ENCODE measurements around the gene MVD. TPM values are rescaled to one million over a fixed set of nuclear protein-coding genes. Genes with fewer than 3 reads are reported as not detected.
A peak's percentile ranks its signal among the peaks of the same experiment; 100 is the strongest.

The MVD gene
- total and polyA plus RNA-seq, 2 of the 13 experiments (the other 11 are each of a cell fraction or from before 2014, with no cell fraction given): 28.1 to 187 TPM

GRCh38 chr16:88650749-88651275 lies 12.1 kb downstream of the MVD start, which contains the start of gene CYBA (continued):
- no peak for TF ChIP-seq ZFP36L1 (CRISPR knock-in tag; IDR thresholded peaks at IDR 0.05)
- TF ChIP-seq LRRFIP1 (CRISPR knock-in tag; conservative IDR thresholded peaks at IDR 0.05): 0 out of 2 replicates have a peak, but pooled peaks have one; percentile 43
- 0 out of 2 replicates have a peak, but pooled peaks have one; percentile 39 for TF ChIP-seq UBTF (CRISPR knock-in tag; IDR thresholded peaks at IDR 0.05)
- no peak for TF ChIP-seq EZH2 (conservative IDR thresholded peaks at IDR 0.05; ENCODE audit: low read depth, low read length)
- TF ChIP-seq ZBTB3 (CRISPR knock-in tag; IDR thresholded peaks at IDR 0.05; ENCODE audit: borderline replicate concordance, low read depth): no peak
- peak; percentile 55; the same call in 1 of the 2 replicates for TF ChIP-seq TGIF2 (CRISPR knock-in tag; IDR thresholded peaks at IDR 0.05)
- peak; percentile 88 for TF ChIP-seq KDM2A (CRISPR knock-in tag; IDR thresholded peaks at IDR 0.05; ENCODE audit: borderline replicate concordance, low read depth)
- no peak; the same call in 1 of the 2 replicates for TF ChIP-seq ZNF800 (CRISPR knock-in tag; IDR thresholded peaks at IDR 0.05)
- peak; percentile 32; the same call in 1 of the 2 replicates for TF ChIP-seq ZNF275 (CRISPR knock-in tag; IDR thresholded peaks at IDR 0.05; ENCODE audit: borderline replicate concordance)
- no peak for TF ChIP-seq KDM6A (CRISPR knock-in tag; IDR thresholded peaks at IDR 0.05; ENCODE audit: low read depth)
- peak; percentile 63; the same call in 1 of the 2 replicates for TF ChIP-seq ZBTB10 (CRISPR knock-in tag; IDR thresholded peaks at IDR 0.05; ENCODE audit: borderline replicate concordance)
- no peak for TF ChIP-seq CHD4 (IDR thresholded peaks at IDR 0.05; ENCODE audit: borderline replicate concordance, low read length)
- TF ChIP-seq ZSCAN9 (CRISPR knock-in tag; IDR thresholded peaks at IDR 0.05; ENCODE audit: borderline replicate concordance): peak; percentile 21; the same call in 1 of the 2 replicates
- TF ChIP-seq ZNF569 (CRISPR knock-in tag; IDR thresholded peaks at IDR 0.05; ENCODE audit: borderline replicate concordance): no peak
- TF ChIP-seq ZNF790 (CRISPR knock-in tag; IDR thresholded peaks at IDR 0.05; ENCODE audit: borderline replicate concordance): peak; percentile 94; the same call in 1 of the 2 replicates
- no peak for TF ChIP-seq NFRKB (IDR thresholded peaks at IDR 0.05)
- no peak for TF ChIP-seq DNMT3B (CRISPR knock-in tag; conservative IDR thresholded peaks at IDR 0.05)
- TF ChIP-seq U2AF1 (optimal IDR thresholded peaks at IDR 0.05; ENCODE audit: low read depth, low read length): no peak
- peak; percentile 95 for TF ChIP-seq BRCA1 (CRISPR knock-in tag; IDR thresholded peaks at IDR 0.05)

All from HepG2 (cell line).